ENCODE results near the gene GLI1. TPM values are rescaled to one million over a fixed set of nuclear protein-coding genes. Genes with fewer than 3 reads are reported as not detected.
"Not testable (repeated sequence)": the region's sequence is repeated elsewhere in the genome, so short reads cannot be mapped to it uniquely, and the experiment has no call there.

Gene GLI1
- polyA plus RNA-seq (4.2 TPM in 1 of 2 replicates, not detected in the other), polyA minus RNA-seq (0.24 and 0.58 TPM in 2 replicates)

- Histone ChIP-seq H3K36me3 (ENCODE audit: insufficient read depth, low read length) (no peaks in the 10 kb centered on the region), H3K27me3 (ENCODE audit: insufficient read depth, low read depth, low read length) (peaks cover 39% of the 10 kb centered on the region), H3K9me3 (ENCODE audit: low read length) (no peaks in the 10 kb centered on the region), H3K9me2 (ENCODE audit: insufficient read depth, low read length) (no peaks in the 10 kb centered on the region), H2AFZ (ENCODE audit: low read depth, low read length) (no peak within 1 kb of the TSS), H3K79me2 (replicated peaks; ENCODE audit: insufficient read depth, low read length) (no peaks in the 10 kb centered on the region), H3F3A (ENCODE audit: insufficient read depth, low read length, poor library complexity, severe bottlenecking) (no peaks in the 10 kb centered on the region), H3K9ac (ENCODE audit: low read length) (peak within 1 kb of the TSS; percentile 25), H4K20me1 (ENCODE audit: insufficient read depth) (no peaks in the 10 kb centered on the region), H3K4me2 (ENCODE audit: low read length) (peak within 1 kb of the TSS; percentile 90), H3K4me3 (ENCODE audit: low read length) (peak within 1 kb of the TSS; percentile 67), H3K27ac (ENCODE audit: low read length) (no peak within 1 kb of the TSS)
- TF ChIP-seq EZH2 (IDR thresholded peaks at IDR 0.05; ENCODE audit: borderline replicate concordance, insufficient read depth, low read length, poor library complexity, severe bottlenecking) (no peak), RAD21 (conservative IDR thresholded peaks at IDR 0.05) (no peak), TAF1 (IDR thresholded peaks at IDR 0.05; ENCODE audit: low read depth) (no peak), REST (IDR thresholded peaks at IDR 0.05; ENCODE audit: borderline replicate concordance) (no peak), POLR2AphosphoS5 (IDR thresholded peaks at IDR 0.05) (no peak), SMC3 (conservative IDR thresholded peaks at IDR 0.05; ENCODE audit: poor library complexity) (no peak), EP300 (conservative IDR thresholded peaks at IDR 0.05; ENCODE audit: poor library complexity, severe bottlenecking) (no peak), MXI1 (conservative IDR thresholded peaks at IDR 0.05; ENCODE audit: poor library complexity, severe bottlenecking) (no peak), CTCF (IDR thresholded peaks at IDR 0.05; ENCODE audit: poor library complexity, severe bottlenecking) (no peak)
These were observed at the start of gene GLI1 for GRCh38 chr12:57459750-57460467. Gene GLI1, plus strand, starts transcription at chr12:57459785. Its CDS starts 3,907 bp downstream, at chr12:57463692.

GRCh38 chr12:57410534-57410933 lies 49.1 kb upstream of the GLI1 start:
- H3K79me2 ChIP-seq (replicated peaks; ENCODE audit: insufficient read depth, low read length), result no peaks in the 10 kb centered on the region
- no peak for TF ChIP-seq SMC3 (conservative IDR thresholded peaks at IDR 0.05; ENCODE audit: poor library complexity)
- TF ChIP-seq TAF1 (IDR thresholded peaks at IDR 0.05; ENCODE audit: low read depth), result no peak
- no peak for TF ChIP-seq REST (IDR thresholded peaks at IDR 0.05; ENCODE audit: borderline replicate concordance)
- no peak for TF ChIP-seq CTCF (IDR thresholded peaks at IDR 0.05; ENCODE audit: poor library complexity, severe bottlenecking)
- TF ChIP-seq POLR2AphosphoS5 (IDR thresholded peaks at IDR 0.05), result no peak
- no peak for TF ChIP-seq EZH2 (IDR thresholded peaks at IDR 0.05; ENCODE audit: borderline replicate concordance, insufficient read depth, low read length, poor library complexity, severe bottlenecking)
- no peak for TF ChIP-seq MXI1 (conservative IDR thresholded peaks at IDR 0.05; ENCODE audit: poor library complexity, severe bottlenecking)
- no peak for TF ChIP-seq EP300 (conservative IDR thresholded peaks at IDR 0.05; ENCODE audit: poor library complexity, severe bottlenecking)
- no peak for TF ChIP-seq RAD21 (conservative IDR thresholded peaks at IDR 0.05)

GRCh38 chr12:57414160-57414559 lies 45.4 kb upstream of the GLI1 start:
- not testable (repeated sequence) for H3K27ac ChIP-seq (ENCODE audit: low read length); H3K79me2 ChIP-seq (replicated peaks; ENCODE audit: insufficient read depth, low read length)

More at GRCh38 chr12:57410534-57410933, 49.1 kb upstream of the GLI1 start:
- H3K27ac ChIP-seq (ENCODE audit: low read length), result no peak overlapping the region
- H4K20me1 ChIP-seq (ENCODE audit: insufficient read depth), result no peaks in the 10 kb centered on the region
- H2AFZ ChIP-seq (ENCODE audit: low read depth, low read length), result no peak overlapping the region
- no peaks in the 10 kb centered on the region for H3K9me3 ChIP-seq (ENCODE audit: low read length)
- no peak overlapping the region for H3K4me3 ChIP-seq (ENCODE audit: low read length)
- H3K9ac ChIP-seq (ENCODE audit: low read length), result no peak overlapping the region
- no peak overlapping the region for H3K4me2 ChIP-seq (ENCODE audit: low read length)
- no peaks in the 10 kb centered on the region for H3K9me2 ChIP-seq (ENCODE audit: insufficient read depth, low read length)
- H3K27me3 ChIP-seq (ENCODE audit: insufficient read depth, low read depth, low read length), result no peaks in the 10 kb centered on the region
- no peaks in the 10 kb centered on the region for H3K36me3 ChIP-seq (ENCODE audit: insufficient read depth, low read length)
- no peaks in the 10 kb centered on the region for H3F3A ChIP-seq (ENCODE audit: insufficient read depth, low read length, poor library complexity, severe bottlenecking)

More at GRCh38 chr12:57414160-57414559, 45.4 kb upstream of the GLI1 start:
- not testable (repeated sequence) for H3K9me3 ChIP-seq (ENCODE audit: low read length); H3K36me3 ChIP-seq (ENCODE audit: insufficient read depth, low read length); H3K4me3 ChIP-seq (ENCODE audit: low read length); H3K4me2 ChIP-seq (ENCODE audit: low read length); H4K20me1 ChIP-seq (ENCODE audit: insufficient read depth); H2AFZ ChIP-seq (ENCODE audit: low read depth, low read length); H3K9me2 ChIP-seq (ENCODE audit: insufficient read depth, low read length); H3K27me3 ChIP-seq (ENCODE audit: insufficient read depth, low read depth, low read length); H3F3A ChIP-seq (ENCODE audit: insufficient read depth, low read length, poor library complexity, severe bottlenecking); H3K9ac ChIP-seq (ENCODE audit: low read length)

Data from neural cell (in vitro differentiated cells).